HUDEP-2 (cell line): ENCODE results near the gene GMFB.

Experiments
- DNase-seq, 76 experiments: peaks; one replicate each; lab custom pipeline; 2025; ENCODE audit not compliant: unreplicated experiment in 76 of 76; lab: John Stamatoyannopoulos, UW

Gene GMFB

DNA sequence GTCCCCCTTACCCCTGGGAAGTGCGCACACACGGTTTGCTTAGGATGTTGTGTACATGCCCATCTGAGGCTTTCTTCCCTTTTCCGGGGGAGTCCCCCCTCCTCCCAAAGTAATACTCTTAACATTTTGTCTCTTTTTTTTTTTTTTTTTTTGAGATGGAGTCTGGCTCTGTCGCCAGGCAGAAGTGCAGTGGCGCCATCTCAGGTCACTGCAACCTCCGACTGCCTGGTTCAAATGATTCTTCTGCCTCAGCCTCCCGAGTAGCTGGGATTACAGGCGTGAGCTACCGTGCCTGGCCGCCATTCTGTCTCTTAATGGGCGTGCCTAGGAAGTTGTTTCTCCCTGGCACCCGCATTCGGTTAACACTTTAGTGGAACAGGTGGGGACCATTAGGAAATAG lies 4.5 kb upstream of the GMFB start:
- DNase-seq: no peak

DNA sequence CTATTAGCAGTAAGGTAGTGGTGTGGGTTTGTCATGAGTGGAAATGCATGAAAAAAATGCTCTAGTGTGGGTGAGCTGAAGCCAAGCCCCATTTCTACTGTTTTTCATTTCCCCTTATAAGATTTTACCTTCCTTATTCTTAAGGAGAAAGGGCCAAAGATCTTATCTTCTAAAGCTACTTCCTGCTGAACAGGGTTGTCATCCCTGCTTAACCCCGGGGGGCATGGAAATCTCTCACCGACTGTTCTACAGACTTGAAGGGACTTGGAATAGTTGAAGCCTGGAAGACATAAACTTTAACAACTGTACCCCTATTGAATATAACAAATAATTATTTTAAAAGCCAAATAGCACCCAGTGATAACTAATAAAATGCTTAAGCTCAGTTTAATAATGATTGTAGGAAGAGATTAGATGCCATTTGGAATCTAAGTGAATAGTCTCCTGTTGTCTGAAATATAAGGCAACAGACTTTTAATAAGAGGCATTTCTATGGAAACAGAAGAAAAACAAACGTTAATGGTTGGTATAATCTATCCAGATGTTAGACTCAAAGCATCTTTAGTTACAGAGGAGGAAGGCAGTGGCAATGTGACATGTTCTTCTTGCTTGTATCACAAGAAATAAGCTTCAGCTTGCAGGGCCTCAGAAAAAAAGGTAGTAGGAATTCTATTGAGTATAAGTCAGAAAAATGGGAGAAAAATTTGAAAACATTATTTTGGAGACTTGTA lies 1.8 kb upstream of the GMFB start:
- no peak for DNase-seq

DNA sequence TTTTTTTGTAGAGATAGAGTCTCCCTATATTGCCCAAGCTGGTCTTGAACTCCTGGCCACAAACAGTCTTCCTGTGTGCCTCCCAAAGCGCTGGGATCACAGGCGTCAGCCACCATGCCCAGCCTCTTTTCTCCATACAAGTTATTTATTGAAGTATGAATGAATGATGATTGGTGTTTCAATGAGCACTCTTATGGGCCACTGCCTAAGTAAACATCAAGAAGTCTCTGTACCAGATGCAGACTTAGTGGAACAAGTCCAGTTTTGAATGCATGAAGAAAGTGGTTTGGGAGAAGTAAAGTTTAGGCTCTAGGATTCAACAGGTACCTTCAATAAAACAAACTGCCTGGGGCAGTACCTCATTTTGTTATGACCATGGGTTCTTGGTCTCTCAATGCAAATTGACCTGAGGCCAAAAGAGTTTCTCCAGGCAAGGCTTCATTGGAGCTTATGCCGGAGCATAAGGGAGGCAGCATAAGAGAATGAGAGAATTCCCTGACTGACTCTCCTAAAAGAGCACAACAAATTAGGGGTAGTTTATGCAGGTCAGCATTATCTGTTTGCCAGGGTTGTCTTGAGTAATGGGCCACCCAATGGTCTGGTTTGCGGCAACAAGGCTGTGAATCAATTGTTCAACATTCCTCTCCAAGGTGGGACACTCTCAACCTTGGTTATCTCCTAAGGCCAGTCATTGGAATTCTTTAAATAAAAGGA lies 1.1 kb upstream of the GMFB start:
- no peak for DNase-seq

GRCh38 chr14:54489318-54489683 lies 521 bp upstream of the GMFB start:
- no peak for DNase-seq

DNA sequence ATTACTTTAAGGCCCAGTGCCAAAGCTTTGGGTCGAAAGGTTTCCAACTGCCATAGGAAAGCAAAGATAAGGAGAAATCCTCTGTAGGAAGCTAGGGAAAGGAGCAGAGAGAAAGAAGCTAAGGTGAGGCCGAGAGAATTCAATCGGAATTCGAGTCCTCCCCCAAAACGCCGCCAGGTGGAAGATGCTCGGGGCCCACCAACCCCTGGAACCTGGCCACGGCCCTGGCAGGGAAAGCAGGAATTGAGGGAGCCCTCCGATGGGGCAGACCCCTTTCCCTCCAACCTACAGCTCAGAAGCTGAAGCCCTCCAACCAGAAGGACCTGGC lies 498 bp downstream of the GMFB start:
- DNase-seq: peak in 1 of 76 experiments; percentile 53

GRCh38 chr14:54487771-54488170 lies 1.0 kb downstream of the GMFB start:
- no peak for DNase-seq

DNA sequence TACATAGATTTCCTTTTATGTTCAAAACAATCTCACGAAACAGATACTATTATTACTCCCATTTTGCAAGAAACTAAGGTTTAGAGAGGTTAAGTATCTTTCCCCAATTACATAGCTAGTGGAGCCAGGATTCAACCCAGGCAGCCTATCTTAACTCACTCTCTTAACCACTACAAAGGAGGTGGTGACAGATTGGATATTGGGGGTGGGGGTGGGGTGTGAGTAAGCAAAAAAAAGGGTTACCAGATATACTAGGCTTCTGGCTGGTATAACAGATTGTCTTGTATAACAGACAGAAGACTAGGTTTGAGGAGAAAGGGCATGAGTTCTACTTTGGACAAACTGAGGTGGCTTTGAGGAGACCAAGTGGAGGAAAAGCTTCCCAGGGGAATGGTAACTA lies 2.1 kb downstream of the GMFB start:
- DNase-seq: peak in 32 of 76 experiments; percentile 4 to 59 (median 17)

DNA sequence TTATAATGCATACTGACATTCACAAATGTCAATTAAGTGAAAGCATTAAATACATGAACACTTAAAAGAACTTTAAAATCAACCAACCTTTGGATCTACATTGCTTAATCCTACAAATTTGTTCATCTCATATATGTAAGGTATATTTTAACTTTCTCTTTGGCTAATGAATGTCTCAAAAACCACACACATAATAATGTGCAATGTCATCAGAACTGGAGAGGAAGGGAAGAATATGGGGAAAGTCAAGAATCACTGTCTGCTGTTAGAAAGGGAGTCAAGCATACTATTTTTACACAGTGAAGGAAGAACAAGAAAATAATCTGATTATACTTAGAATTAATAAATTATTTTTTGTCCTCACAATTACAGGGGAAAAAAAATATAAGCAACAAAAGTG lies 4.9 kb downstream of the GMFB start:
- no peak for DNase-seq

DNA sequence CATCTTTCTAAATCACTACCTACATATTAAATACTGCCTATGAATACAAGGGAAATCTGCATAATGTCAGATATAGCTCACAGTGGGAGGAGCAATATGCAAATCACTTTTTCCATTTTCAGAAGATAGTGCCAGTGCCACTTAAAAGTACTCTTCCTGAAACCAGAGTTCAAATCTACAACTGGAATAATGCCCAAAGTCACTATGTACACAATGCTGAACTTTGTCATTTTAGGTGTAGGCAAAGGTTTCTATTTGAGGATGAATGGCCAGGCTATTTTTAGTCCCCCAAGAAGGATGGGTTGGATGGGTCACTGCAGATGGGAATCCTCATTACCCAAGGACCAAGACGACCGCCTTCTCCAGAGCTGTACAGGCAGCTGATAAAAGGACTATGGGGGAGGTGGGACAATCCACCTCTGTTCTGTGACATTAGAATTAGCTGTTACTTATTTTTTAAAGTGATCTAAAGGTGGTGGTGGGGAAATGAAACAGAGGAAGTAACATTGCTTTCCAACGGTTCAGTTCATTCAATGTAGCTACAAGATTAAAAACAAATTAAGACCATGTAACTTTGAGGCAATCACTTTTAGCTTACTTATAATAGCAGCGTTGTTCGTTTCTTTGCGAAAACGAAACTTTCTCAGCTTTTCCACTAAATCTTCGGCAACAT lies 5.6 kb downstream of the GMFB start:
- no peak for DNase-seq

- no peak for DNase-seq
These were observed 7.1 kb downstream of the GMFB start for GRCh38 chr14:54481695-54482094.

DNA sequence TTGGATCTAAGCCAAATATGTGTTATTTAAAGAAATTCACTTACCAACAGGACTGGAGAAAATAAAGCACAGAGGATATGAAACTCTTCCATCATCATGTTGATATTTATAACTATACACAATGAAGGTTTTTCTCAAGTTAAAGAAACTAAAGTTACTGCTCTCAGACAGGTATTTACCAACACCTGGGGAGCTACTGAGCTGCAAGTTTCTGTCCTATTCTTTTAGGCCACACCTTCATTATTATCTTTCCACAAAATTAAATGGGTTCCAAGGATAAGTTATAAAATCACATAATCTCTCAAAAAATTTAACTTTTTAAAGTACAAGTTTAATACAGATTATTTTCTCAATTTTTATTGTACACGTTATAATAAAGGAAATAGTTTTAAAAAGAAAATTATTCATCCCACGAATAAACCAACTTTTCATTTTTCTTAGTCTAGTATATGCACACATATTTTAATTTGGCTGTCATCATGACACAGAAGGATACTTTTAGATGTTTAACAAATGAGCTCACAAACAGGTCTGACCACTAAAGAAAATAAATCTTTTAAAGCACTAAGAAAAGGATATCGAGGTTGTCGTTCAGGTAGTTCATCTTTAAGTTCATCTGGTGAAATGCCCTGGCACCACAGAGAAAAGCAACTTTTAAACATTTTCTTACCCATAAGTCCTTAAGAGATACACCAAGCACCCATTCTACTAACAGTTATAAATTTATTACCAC lies 7.8 kb downstream of the GMFB start:
- DNase-seq: no peak

DNA sequence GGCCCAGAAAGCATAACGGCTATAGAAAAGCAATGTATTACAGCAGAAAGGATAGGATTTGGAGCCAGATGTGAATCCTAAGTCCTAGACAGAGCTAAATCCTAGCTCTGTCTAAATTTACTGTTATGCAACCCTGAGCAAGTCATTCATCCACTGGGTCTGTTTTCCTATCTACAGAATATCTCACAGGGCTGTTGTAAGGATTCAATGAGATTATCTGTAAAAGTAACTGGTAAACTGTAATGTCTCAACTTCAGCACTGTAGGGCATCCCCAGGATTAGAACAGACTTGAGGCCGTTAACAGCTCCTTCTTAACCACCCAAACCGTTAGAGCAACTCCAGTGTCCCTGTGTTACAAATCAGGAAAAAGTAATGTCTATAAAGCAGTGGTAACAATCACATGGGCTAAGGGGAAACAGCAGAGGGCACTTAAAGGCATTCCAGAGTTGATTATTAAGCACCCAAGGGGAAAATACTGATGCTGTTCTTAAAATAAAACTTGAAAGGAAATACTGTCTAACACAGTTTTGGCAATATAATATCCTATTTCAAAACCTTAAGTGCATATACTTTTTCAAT lies 10.1 kb downstream of the GMFB start:
- DNase-seq: no peak

GRCh38 chr14:54475911-54476310 lies 12.9 kb downstream of the GMFB start:
- no peak for DNase-seq

GRCh38 chr14:54475187-54475899 lies 13.4 kb downstream of the GMFB start:
- DNase-seq: no peak

GRCh38 chr14:54474232-54474793 lies 14.5 kb downstream of the GMFB start:
- DNase-seq: no peak

DNA sequence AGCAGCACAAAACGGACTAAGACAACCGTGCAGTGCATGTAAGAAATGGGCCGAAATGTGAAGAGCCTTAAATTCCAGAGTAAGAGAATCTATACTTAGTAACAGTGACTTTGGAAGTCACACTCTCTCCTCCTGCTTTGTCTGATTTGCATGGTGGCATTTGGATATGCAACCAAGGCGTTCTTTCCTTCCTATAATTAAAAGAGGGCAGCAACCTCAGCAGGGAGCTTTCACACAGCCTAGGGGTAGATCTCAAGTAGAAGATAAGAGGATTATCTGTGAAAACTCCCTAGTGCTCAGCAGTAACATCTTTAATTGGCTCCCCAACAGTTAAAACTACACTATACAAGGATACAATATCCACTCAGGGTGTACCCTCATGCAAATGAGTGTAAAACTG lies 16.5 kb downstream of the GMFB start:
- DNase-seq: no peak

- DNase-seq: no peak
These were observed 17.1 kb downstream of the GMFB start for GRCh38 chr14:54471641-54472040.

- DNase-seq: no peak
These were observed 18.1 kb downstream of the GMFB start for GRCh38 chr14:54470701-54471100.

DNA sequence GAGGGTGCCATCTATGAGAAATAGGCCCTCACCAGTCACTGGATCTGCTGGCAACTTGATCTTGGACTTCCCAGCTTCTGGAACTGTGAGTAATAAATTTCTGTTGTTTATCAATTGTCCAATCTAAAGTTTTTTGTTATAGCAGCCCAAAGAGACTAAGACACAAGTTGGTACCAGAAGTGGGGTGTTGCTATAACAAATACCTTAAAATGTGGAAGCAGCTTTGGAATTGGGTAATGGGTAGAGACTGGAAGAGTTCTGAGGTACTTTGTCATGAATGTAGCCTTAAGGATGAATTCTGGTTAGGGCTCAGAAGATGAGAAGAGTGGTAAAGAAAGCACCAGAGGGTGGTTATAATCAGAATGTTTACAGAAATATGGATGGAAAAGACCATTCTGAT lies 21.5 kb downstream of the GMFB start:
- no peak for DNase-seq

- no peak for DNase-seq
These were observed 23.1 kb downstream of the GMFB start for GRCh38 chr14:54465654-54466053.
